Measurements from ENCODE around the gene FHOD3.

DNA sequence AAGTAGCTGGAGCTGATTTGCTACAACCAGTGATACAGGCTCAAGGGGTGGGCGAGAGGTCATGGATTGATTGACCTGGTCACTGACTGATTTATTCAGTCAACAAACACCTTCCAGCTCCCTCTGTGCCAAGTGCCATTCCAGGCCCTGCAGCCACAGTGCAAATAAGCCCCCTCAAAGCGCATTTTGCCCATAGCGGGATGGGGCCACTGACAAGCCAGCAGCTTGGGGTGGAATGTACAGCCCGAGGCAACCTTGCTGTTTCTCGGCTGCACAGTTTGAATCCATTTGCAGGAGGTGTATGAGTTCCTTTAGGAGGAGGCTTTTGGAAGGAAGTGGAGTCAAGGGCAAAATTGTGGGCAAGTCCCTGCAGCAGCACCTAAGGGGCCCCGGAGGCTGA is 296.1 kb downstream of the FHOD3 start:
- TF ChIP-seq, protein P1, sequence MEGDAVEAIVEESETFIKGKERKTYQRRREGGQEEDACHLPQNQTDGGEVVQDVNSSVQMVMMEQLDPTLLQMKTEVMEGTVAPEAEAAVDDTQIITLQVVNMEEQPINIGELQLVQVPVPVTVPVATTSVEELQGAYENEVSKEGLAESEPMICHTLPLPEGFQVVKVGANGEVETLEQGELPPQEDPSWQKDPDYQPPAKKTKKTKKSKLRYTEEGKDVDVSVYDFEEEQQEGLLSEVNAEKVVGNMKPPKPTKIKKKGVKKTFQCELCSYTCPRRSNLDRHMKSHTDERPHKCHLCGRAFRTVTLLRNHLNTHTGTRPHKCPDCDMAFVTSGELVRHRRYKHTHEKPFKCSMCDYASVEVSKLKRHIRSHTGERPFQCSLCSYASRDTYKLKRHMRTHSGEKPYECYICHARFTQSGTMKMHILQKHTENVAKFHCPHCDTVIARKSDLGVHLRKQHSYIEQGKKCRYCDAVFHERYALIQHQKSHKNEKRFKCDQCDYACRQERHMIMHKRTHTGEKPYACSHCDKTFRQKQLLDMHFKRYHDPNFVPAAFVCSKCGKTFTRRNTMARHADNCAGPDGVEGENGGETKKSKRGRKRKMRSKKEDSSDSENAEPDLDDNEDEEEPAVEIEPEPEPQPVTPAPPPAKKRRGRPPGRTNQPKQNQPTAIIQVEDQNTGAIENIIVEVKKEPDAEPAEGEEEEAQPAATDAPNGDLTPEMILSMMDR (IDR thresholded peaks at IDR 0.05): no peak
- TF ChIP-seq POLR2A (IDR thresholded peaks at IDR 0.05): no peak
